ENCODE results near the gene USP5. TPM values are rescaled to one million over a fixed set of nuclear protein-coding genes. Genes with fewer than 3 reads are reported as not detected.
"Not testable (repeated sequence)": the region's sequence is repeated elsewhere in the genome, so short reads cannot be mapped to it uniquely, and the experiment has no call there.

USP5 gene
- polyA plus RNA-seq, 1 donor from 2014 or later, result 130 TPM

GRCh38 chr12:6863033-6863432 is 11.1 kb downstream of the USP5 start:
- no peak for TF ChIP-seq SMC3 (conservative IDR thresholded peaks at IDR 0.05; ENCODE audit: poor library complexity)
- no peak for TF ChIP-seq TAF1 (IDR thresholded peaks at IDR 0.05; ENCODE audit: low read depth)
- no peak for TF ChIP-seq EP300 (conservative IDR thresholded peaks at IDR 0.05; ENCODE audit: poor library complexity, severe bottlenecking)
- no peak for TF ChIP-seq REST (IDR thresholded peaks at IDR 0.05; ENCODE audit: borderline replicate concordance)
- no peak for TF ChIP-seq POLR2AphosphoS5 (IDR thresholded peaks at IDR 0.05)
- no peak for TF ChIP-seq MXI1 (conservative IDR thresholded peaks at IDR 0.05; ENCODE audit: poor library complexity, severe bottlenecking)
- no peaks in the 10 kb centered on the region for H3K9me2 ChIP-seq (ENCODE audit: insufficient read depth, low read length)
- no peak overlapping the region for H2AFZ ChIP-seq (ENCODE audit: low read depth, low read length)
- no peaks in the 10 kb centered on the region for H3K27me3 ChIP-seq (ENCODE audit: insufficient read depth, low read depth, low read length)
- H4K20me1 ChIP-seq (ENCODE audit: insufficient read depth), result no peaks in the 10 kb centered on the region
- H3K27ac ChIP-seq (ENCODE audit: low read length), result no peak overlapping the region
- no peaks in the 10 kb centered on the region for H3K9me3 ChIP-seq (ENCODE audit: low read length)
- no peak overlapping the region for H3K4me2 ChIP-seq (ENCODE audit: low read length)
- H3K4me3 ChIP-seq (ENCODE audit: low read length), result no peak overlapping the region
- H3K79me2 ChIP-seq (replicated peaks; ENCODE audit: insufficient read depth, low read length), result no peaks in the 10 kb centered on the region
- H3K9ac ChIP-seq (ENCODE audit: low read length), result no peak overlapping the region
- no peaks in the 10 kb centered on the region for H3K36me3 ChIP-seq (ENCODE audit: insufficient read depth, low read length)
- H3F3A ChIP-seq (ENCODE audit: insufficient read depth, low read length, poor library complexity, severe bottlenecking), result peaks cover 3% of the 10 kb centered on the region

GRCh38 chr12:6863586-6864321 is 11.8 kb downstream of the USP5 start:
- TF ChIP-seq SMC3 (conservative IDR thresholded peaks at IDR 0.05; ENCODE audit: poor library complexity) (no peak), MXI1 (conservative IDR thresholded peaks at IDR 0.05; ENCODE audit: poor library complexity, severe bottlenecking) (no peak)
- Histone ChIP-seq H3K9me2 (ENCODE audit: insufficient read depth, low read length) (no peaks in the 10 kb centered on the region), H3K9me3 (ENCODE audit: low read length) (no peaks in the 10 kb centered on the region), H3K79me2 (replicated peaks; ENCODE audit: insufficient read depth, low read length) (no peaks in the 10 kb centered on the region), H3K27me3 (ENCODE audit: insufficient read depth, low read depth, low read length) (no peaks in the 10 kb centered on the region), H3K4me3 (ENCODE audit: low read length) (no peak overlapping the region), H3K36me3 (ENCODE audit: insufficient read depth, low read length) (no peaks in the 10 kb centered on the region), H4K20me1 (ENCODE audit: insufficient read depth) (no peaks in the 10 kb centered on the region), H2AFZ (ENCODE audit: low read depth, low read length) (no peak overlapping the region), H3K4me2 (ENCODE audit: low read length) (no peak overlapping the region), H3K27ac (ENCODE audit: low read length) (no peak overlapping the region), H3K9ac (ENCODE audit: low read length) (no peak overlapping the region), H3F3A (ENCODE audit: insufficient read depth, low read length, poor library complexity, severe bottlenecking) (peaks cover 3% of the 10 kb centered on the region)

- H3K4me2 ChIP-seq (ENCODE audit: low read length); H3K9me3 ChIP-seq (ENCODE audit: low read length); H3F3A ChIP-seq (ENCODE audit: insufficient read depth, low read length, poor library complexity, severe bottlenecking); H3K27me3 ChIP-seq (ENCODE audit: insufficient read depth, low read depth, low read length); H2AFZ ChIP-seq (ENCODE audit: low read depth, low read length); H3K79me2 ChIP-seq (replicated peaks; ENCODE audit: insufficient read depth, low read length); H4K20me1 ChIP-seq (ENCODE audit: insufficient read depth); H3K27ac ChIP-seq (ENCODE audit: low read length); H3K9me2 ChIP-seq (ENCODE audit: insufficient read depth, low read length); H3K4me3 ChIP-seq (ENCODE audit: low read length); H3K9ac ChIP-seq (ENCODE audit: low read length); H3K36me3 ChIP-seq (ENCODE audit: insufficient read depth, low read length): not testable (repeated sequence)
Measured at GRCh38 chr12:6865307-6865706, 13.4 kb downstream of the USP5 start.
